Endothelial cell of umbilical vein (primary cell): Measurements from ENCODE around the gene BLOC1S4. TPM values are rescaled to one million over a fixed set of nuclear protein-coding genes. Genes with fewer than 3 reads are reported as not detected.

Experiments used
- BruUV-seq: library from RNA; stranded (reverse); fragments of 400-500 nt; replicated peaks from 2 replicates; lab custom pipeline; 2021; lab: Mats Ljungman, UMichigan
- CTCF ChIA-PET: fragments of 300-600, 350-600 bp; sonication (Branson Sonifier 250); formaldehyde crosslinking; loops from one replicate; lab custom pipeline; 2021; ENCODE audit warnings: antibody characterized with exemption, inconsistent platforms; lab: Charles Lee
- POLR2A ChIA-PET: fragments of 300-600, 350-600 bp; sonication (Branson Sonifier 250); formaldehyde crosslinking; loops from one replicate; lab custom pipeline; 2021; ENCODE audit warnings: antibody characterized with exemption, inconsistent platforms; lab: Charles Lee
- DNase-seq: peaks from one replicate; pipeline ENCODE4 v3.0.0-alpha.2; 2011; ENCODE audit warnings: low read depth, low spot score
- FAIRE-seq: peaks from 2 replicates; lab custom pipeline; 2011; peaks lifted over from hg19 to GRCh38; lab: Jason Lieb, UNC
- H2AFZ ChIP-seq: 2 replicates; pipeline ENCODE4 v1.6.0; 2012; ENCODE audit warnings: low read depth, low read length, control low read depth, inconsistent platforms
- H3K27ac ChIP-seq: 2 replicates; pipeline ENCODE4 v1.5.1; 2011; ENCODE audit warnings: low read depth, mild to moderate bottlenecking, control low read depth, low read length, moderate library complexity; ENCODE audit not compliant: insufficient read depth
- H3K27me3 ChIP-seq, 2 experiments: 2 replicates each; pipeline versions ENCODE4 v1.6.0 to v1.6.1; 2011; ENCODE audit warnings: low read length in 2 of 2, mixed read lengths in 1 of 2; ENCODE audit not compliant: control insufficient read depth in 2 of 2, insufficient read depth in 2 of 2
- H3K36me3 ChIP-seq, 2 experiments: 2 replicates in 1 of 2; 3 replicates in 1 of 2; pipeline ENCODE4 v1.5.1; 2011; ENCODE audit warnings: low read length in 2 of 2, mild to moderate bottlenecking in 1 of 2, moderate library complexity in 1 of 2; ENCODE audit not compliant: control insufficient read depth in 2 of 2, insufficient read depth in 2 of 2; ENCODE audit errors: extremely low read depth in 1 of 2
- H3K4me1 ChIP-seq: 3 replicates; pipeline ENCODE4 v1.5.1; 2011; ENCODE audit warnings: mild to moderate bottlenecking, low read length; ENCODE audit not compliant: control insufficient read depth, insufficient read depth; ENCODE audit errors: extremely low read depth
- H3K4me2 ChIP-seq: 2 replicates; pipeline ENCODE4 v1.6.1; 2011; ENCODE audit warnings: low read length, control low read depth, mixed read lengths; ENCODE audit not compliant: insufficient read depth
- H3K4me3 ChIP-seq, 3 experiments: fragments of 200-600 bp in 1 of 3; sonication (generic), shearing (Covaris generic) in 1 of 3; replicated peaks in 1 of 3; 2 replicates each; pipeline ENCODE4 v1.5.1; 2011 to 2016; ENCODE audit warnings: control low read depth in 3 of 3, low read length in 3 of 3, mild to moderate bottlenecking in 2 of 3, inconsistent platforms in 1 of 3, low read depth in 1 of 3, moderate library complexity in 1 of 3; ENCODE audit not compliant: insufficient read depth in 1 of 3
- H3K79me2 ChIP-seq: 2 replicates; pipeline ENCODE4 v1.6.0; 2012; ENCODE audit warnings: low read length, inconsistent platforms; ENCODE audit not compliant: control insufficient read depth, insufficient read depth
- H3K9ac ChIP-seq: replicated peaks from 2 replicates; pipeline ENCODE3; 2011; ENCODE audit warnings: low read length, control low read depth; ENCODE audit not compliant: insufficient read depth; ENCODE audit errors: extremely low read depth
- H3K9me1 ChIP-seq: replicated peaks from 3 replicates; pipeline ENCODE4 v1.6.0; 2011; ENCODE audit warnings: mild to moderate bottlenecking, low read length; ENCODE audit not compliant: control insufficient read depth, insufficient read depth; ENCODE audit errors: extremely low read depth
- H3K9me3 ChIP-seq: replicated peaks from 2 replicates; pipeline ENCODE4 v1.5.1; 2012; ENCODE audit warnings: low read length, inconsistent platforms; ENCODE audit not compliant: control insufficient read depth, insufficient read depth
- H4K20me1 ChIP-seq: replicated peaks from 2 replicates; pipeline ENCODE3; 2011; ENCODE audit warnings: mild to moderate bottlenecking, low read length; ENCODE audit not compliant: control insufficient read depth, insufficient read depth; ENCODE audit errors: extremely low read depth
- EZH2 ChIP-seq: IDR thresholded peaks from 2 replicates; pipeline ENCODE4 v1.6.1; 2012; ENCODE audit warnings: borderline replicate concordance, low read depth, mild to moderate bottlenecking, moderate library complexity, low read length, inconsistent platforms; ENCODE audit not compliant: severe bottlenecking
- GATA2 ChIP-seq: IDR thresholded peaks from 2 replicates; pipeline ENCODE4 v1.7.0; 2011; ENCODE audit warnings: low read depth, mild to moderate bottlenecking, moderate library complexity, mixed read lengths, low read length; ENCODE audit not compliant: insufficient read length, insufficient read depth
- JUN ChIP-seq: IDR thresholded peaks from 2 replicates; pipeline ENCODE4 v1.6.1; 2011; ENCODE audit warnings: borderline replicate concordance, low read depth; ENCODE audit not compliant: insufficient read length, insufficient read depth
- MYC ChIP-seq: IDR thresholded peaks from one replicate; pipeline ENCODE4 v1.6.1; 2011; ENCODE audit warnings: mild to moderate bottlenecking, low read depth, low read length
- POLR2A ChIP-seq: IDR thresholded peaks from 2 replicates; pipeline ENCODE4 v1.6.1; 2012; ENCODE audit warnings: low read depth, mild to moderate bottlenecking, control low read depth, low read length
- POLR2AphosphoS5 ChIP-seq: IDR thresholded peaks from 2 replicates; pipeline ENCODE4 v1.6.1; 2012; ENCODE audit warnings: low read depth, mild to moderate bottlenecking, control low read depth, low read length, moderate library complexity; ENCODE audit not compliant: insufficient read depth
- dilution Hi-C: fragments of 300-500 bp; cut with MboI; formaldehyde crosslinking; loops from one replicate; pipeline ENCODE4 v1.15.0; 2019; ENCODE audit warnings: low sequenced_read_pairs; ENCODE audit not compliant: extremely low pct_ligation_motif_present
- intact Hi-C: fragments of 100-400 bp; cut with micrococcal nuclease; formaldehyde crosslinking; loops from one replicate; pipeline ENCODE4 v1.10.0; 2022
- polyA plus RNA-seq, 4 experiments: library from polyadenylated mRNA; depleted of rRNA in 3 of 4; stranded (reverse) in 3 of 4; unstranded in 1 of 4; fragments of >200 nt; gene quantifications; 2 replicates each; pipeline versions ENCODE4 v1.2.1 to v1.2.3, GENCODE V29; 2011 to 2012; ENCODE audit warnings: missing spikeins in 1 of 4
- total RNA-seq: library from RNA; stranded (reverse); gene quantifications from 2 replicates; pipeline ENCODE4 v1.2.3, GENCODE V29; 2021
- TF ChIP-seq, protein P1 (sequence below), 2 donors: IDR thresholded peaks; 1 replicate in 1 of 2; 2 replicates in 1 of 2; pipeline ENCODE4 v1.5.1; 2011; ENCODE audit warnings: low read length in 2 of 2, mild to moderate bottlenecking in 2 of 2, moderate library complexity in 2 of 2, control low read depth in 1 of 2, inconsistent platforms in 1 of 2, low read depth in 1 of 2; ENCODE audit not compliant: insufficient read depth in 1 of 2; ENCODE audit errors: extremely low read depth in 1 of 2
- TF ChIP-seq, protein P2 (sequence below): IDR thresholded peaks from 2 replicates; pipeline ENCODE4 v1.6.1; 2011; ENCODE audit not compliant: insufficient read depth, insufficient read length

The BLOC1S4 gene
- total and polyA plus RNA-seq, 2 donors (not counting 3 experiments of a cell fraction or from before 2014, with no cell fraction given), result 12.7 to 16.9 TPM

DNA sequence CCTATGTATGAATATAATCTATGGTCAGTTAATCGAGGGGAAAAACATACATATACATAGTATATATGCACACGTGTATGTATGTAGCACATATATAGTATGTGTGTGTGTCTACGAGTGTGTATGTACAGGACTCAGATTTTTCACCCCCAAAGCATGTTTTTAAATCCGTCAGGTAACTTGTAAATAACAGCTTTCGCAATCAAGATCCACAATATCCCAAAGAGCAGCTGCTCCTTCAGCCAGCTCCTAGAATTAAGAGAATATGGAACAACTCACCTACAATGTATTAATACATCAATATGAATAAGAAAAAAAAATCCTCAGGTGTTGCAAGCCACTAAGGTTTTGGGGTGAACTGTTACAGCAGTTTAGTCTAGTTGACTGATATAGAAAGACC, 9.8 kb upstream of the BLOC1S4 start:
- no peak for FAIRE-seq
- dilution Hi-C loops, result no loop called here
- Histone ChIP-seq H3K27ac (no peak overlapping the region), H3K4me1 (peaks cover 13% of the 10 kb centered on the region), H3K4me3 (no peak overlapping the region), H3K9me1 (no peaks in the 10 kb centered on the region), H3K9me3 (no peaks in the 10 kb centered on the region), H3K4me2 (no peak overlapping the region), H2AFZ (no peak overlapping the region), H4K20me1 (no peaks in the 10 kb centered on the region), H3K36me3 (peaks cover 0 to 4% of the 10 kb centered on the region in 2 experiments), H3K9ac (no peak overlapping the region), H3K27me3 (peaks cover 2 to 3% of the 10 kb centered on the region in 2 experiments), H3K79me2 (peaks cover 46% of the 10 kb centered on the region)
- ChIA-PET POLR2A (no interaction called here), CTCF (interaction anchor here (0.9 to 2.1 kb wide), 3 partner anchors 12 to 365 kb away, joined by 3 to 6 read pairs (median 3); partner anchors contain the start of gene S100P)
- BruUV-seq, result no TSS peak
- intact Hi-C loops, result no loop called here
- TF ChIP-seq JUN (no peak), POLR2AphosphoS5 (no peak), MYC (no peak), EZH2 (no peak), POLR2A (no peak), GATA2 (no peak)
- TF ChIP-seq, protein P1, sequence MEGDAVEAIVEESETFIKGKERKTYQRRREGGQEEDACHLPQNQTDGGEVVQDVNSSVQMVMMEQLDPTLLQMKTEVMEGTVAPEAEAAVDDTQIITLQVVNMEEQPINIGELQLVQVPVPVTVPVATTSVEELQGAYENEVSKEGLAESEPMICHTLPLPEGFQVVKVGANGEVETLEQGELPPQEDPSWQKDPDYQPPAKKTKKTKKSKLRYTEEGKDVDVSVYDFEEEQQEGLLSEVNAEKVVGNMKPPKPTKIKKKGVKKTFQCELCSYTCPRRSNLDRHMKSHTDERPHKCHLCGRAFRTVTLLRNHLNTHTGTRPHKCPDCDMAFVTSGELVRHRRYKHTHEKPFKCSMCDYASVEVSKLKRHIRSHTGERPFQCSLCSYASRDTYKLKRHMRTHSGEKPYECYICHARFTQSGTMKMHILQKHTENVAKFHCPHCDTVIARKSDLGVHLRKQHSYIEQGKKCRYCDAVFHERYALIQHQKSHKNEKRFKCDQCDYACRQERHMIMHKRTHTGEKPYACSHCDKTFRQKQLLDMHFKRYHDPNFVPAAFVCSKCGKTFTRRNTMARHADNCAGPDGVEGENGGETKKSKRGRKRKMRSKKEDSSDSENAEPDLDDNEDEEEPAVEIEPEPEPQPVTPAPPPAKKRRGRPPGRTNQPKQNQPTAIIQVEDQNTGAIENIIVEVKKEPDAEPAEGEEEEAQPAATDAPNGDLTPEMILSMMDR (IDR thresholded peaks at IDR 0.05; ENCODE audit: extremely low read depth in 1 of 2, insufficient read depth in 1 of 2, low read depth in 1 of 2, low read length in 2 of 2), result no peak
- TF ChIP-seq, protein P2, sequence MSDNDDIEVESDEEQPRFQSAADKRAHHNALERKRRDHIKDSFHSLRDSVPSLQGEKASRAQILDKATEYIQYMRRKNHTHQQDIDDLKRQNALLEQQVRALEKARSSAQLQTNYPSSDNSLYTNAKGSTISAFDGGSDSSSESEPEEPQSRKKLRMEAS, result no peak
- DNase-seq, result no peak
